Stimulated activated CD8-positive, alpha-beta memory T cell treated with anti-CD3 and anti-CD28 coated beads, Interleukin-4, amount 100 ng/mL, for 24 hours (primary cell): ENCODE data around the gene SLC29A4.

Experiments
- DNase-seq: peaks from one replicate; pipeline ENCODE4 v3.0.0-alpha.2; 2020; ENCODE audit warnings: low read depth

Gene SLC29A4

DNA sequence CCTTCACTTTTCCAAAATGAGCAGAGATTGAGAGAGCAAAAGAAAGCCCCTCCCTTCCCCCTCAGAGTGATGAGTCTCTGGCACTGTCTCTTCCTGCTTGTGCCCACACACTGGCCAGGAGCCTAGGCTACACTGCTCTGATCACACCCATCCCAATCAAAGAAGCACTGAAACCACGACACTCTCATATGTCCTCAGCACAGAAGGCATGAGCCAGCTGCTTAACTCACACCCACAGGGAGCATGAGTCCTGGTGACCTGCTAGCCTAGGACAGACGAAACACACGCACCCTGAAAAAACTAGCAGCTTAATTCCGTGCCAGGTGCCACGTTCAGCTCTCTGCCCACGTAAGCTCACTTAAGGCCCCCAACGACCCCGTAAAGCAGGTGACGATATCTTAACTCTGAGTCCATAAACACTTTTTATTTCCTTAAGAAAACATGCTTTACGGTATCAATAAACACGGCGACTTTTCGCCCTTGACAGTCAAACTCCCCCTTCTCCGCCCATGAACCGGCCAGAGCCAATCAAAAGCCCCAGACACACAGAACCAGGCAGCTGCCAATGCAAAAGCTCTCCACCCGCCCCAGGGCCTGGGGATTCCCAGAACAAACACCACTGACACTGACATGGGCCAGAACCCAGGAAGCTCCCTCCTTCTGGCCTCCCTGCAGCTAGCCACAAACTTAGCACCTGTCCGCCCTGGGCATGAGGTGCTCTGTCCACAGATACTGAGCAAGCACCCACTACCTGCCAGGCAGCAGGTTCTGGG, 71.9 kb downstream of the SLC29A4 start:
- DNase-seq = no peak
